Pancreas (tissue), 10 donors: Measurements from ENCODE around the gene C11orf97. TPM values are rescaled to one million over a fixed set of nuclear protein-coding genes. Genes with fewer than 3 reads are reported as not detected.
"Not testable (repeated sequence)": the region's sequence is repeated elsewhere in the genome, so short reads cannot be mapped to it uniquely, and the experiment has no call there.

Source experiments
- ATAC-seq, 4 donors: fragments of 200-7000 bp; cut with Tn5 transposase; one replicate each; pipeline versions ENCODE4 v1.8.0 to v1.9.1; 2020; ENCODE audit warnings: mild to moderate bottlenecking in 4 of 4, moderate library complexity in 4 of 4
- DNase-seq, 6 donors: peaks; one replicate each; pipeline ENCODE4 v3.0.0-alpha.2; 2020
- FAIRE-seq: peaks from 2 replicates; lab custom pipeline; 2012; peaks lifted over from hg19 to GRCh38; lab: Jason Lieb, UNC
- H3K27ac ChIP-seq, 4 donors: fragments of 200-600 bp; sonication (generic); 1 replicate in 3 of 4; 2 replicates in 1 of 4; pipeline versions ENCODE4 v1.5.0 to v1.8.0; 2020
- H3K27me3 ChIP-seq, 4 donors: fragments of 200-600 bp; one replicate each; pipeline ENCODE4 v1.8.0; 2021
- H3K36me3 ChIP-seq, 3 donors: fragments of 200-600 bp; sonication (generic) in 1 of 3; one replicate each; pipeline versions ENCODE4 v1.5.0 to v1.8.0; 2020 to 2021
- H3K4me1 ChIP-seq, 3 donors: fragments of 200-600 bp; one replicate each; pipeline ENCODE4 v1.8.0; 2021
- H3K4me3 ChIP-seq, 4 donors: fragments of 200-600 bp; sonication (generic) in 2 of 4; one replicate each; pipeline versions ENCODE4 v1.5.0 to v1.8.0; 2020 to 2021
- H3K9me3 ChIP-seq, 4 donors: fragments of 200-600 bp; one replicate each; pipeline ENCODE4 v1.8.0; 2021
- CTCF ChIP-seq, 4 donors: fragments of 200-600 bp; sonication (generic) in 3 of 4; IDR thresholded peaks; one replicate each; pipeline versions ENCODE4 v1.5.0 to v1.8.0; 2021; ENCODE audit warnings: antibody characterized with exemption in 4 of 4
- WGBS, 2 donors: extraction: QIAGEN DNeasy Blood & Tissue Kit; methylation state at CpG; one replicate each; pipeline ENCODE4 v1.1.7; 2013; 5-methylcytosine and 5-hydroxymethylcytosine counted together
- intact Hi-C, 3 donors: fragments of 100-400 bp; cut with DNase I; formaldehyde crosslinking; loops; one replicate each; pipeline versions ENCODE4 v1.11.1 to v1.14.2; 2022
- polyA plus RNA-seq, 2 donors: library from polyadenylated mRNA; stranded (reverse); fragments of 200-250 nt; gene quantifications; one replicate each; pipeline ENCODE4 v1.2.3, GENCODE V29; 2013
- total RNA-seq, 6 donors: library from RNA; stranded (reverse); fragmentation: NEBNext Ultra II Directional in 4 of 6; extraction: Animal tissue kit (Norgen Biotek cat#: 25700) in 4 of 6; gene quantifications; one replicate each; pipeline versions ENCODE4 v1.2.1 to v1.2.4, GENCODE V29; 2021 to 2023
- donor health status: healthy with polysubstance abuse.
- donor health status: DM: no; HTN: no; CAD: no; lungs with moderate emphysema.
- donor health status: DM: no; HTN: no; CAD: no.
- donor health status: control.
- donor health status: control.
- donor health status: Bipolar disorder and iron deficiency.
- donor health status: DM: yes; HTN: yes; CAD: no.
- donor health status: DM: no; HTN: no; CAD: no.
- donor health status: DM: no; HTN: no; CAD: no.
- donor health status: DM: yes; HTN: yes; CAD: no.

Gene C11orf97
- total and polyA plus RNA-seq, 8 donors, result not detected

DNA sequence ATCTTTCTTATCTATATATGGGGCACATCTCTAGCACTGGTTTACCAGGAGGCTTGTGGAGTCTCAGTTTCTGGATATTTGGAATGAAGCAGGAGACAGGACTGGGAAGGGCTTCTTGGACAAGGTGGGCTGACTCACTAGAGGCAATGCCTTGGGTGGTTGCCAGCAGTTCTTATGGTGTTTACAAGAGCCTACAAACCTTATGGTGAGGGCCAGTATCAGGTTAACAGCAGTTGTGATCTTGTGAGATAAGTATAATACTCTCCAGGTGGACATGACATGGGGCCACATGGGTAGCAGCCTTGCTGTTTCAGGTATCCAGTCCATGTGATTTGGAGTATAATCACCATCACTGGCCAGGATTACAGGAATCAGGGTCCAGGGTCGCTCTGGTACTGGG, 41.7 kb downstream of the C11orf97 start:
- WGBS, 2 donors, result 32 to 97% methylated on average over 1 of the region's 1 CpG
- no peaks in the 10 kb centered on the region for H3K9me3 ChIP-seq
- ATAC-seq (no peak), FAIRE-seq (no peak), DNase-seq (peak in 1 of 6 donors; percentile 26)
- H3K4me3 ChIP-seq, result no peak overlapping the region
- intact Hi-C loops, result no loop called here
- no peaks in the 10 kb centered on the region for H3K36me3 ChIP-seq
- no peaks in the 10 kb centered on the region for H3K27me3 ChIP-seq
- TF ChIP-seq CTCF (IDR thresholded peaks at IDR 0.05), result no peak
- no peak overlapping the region for H3K27ac ChIP-seq
- peaks cover under 1 to 20% (median 4%) of the 10 kb centered on the region in 3 donors for H3K4me1 ChIP-seq

GRCh38 chr11:94555752-94556329, 43.6 kb downstream of the C11orf97 start:
- ATAC-seq, intact Hi-C loops, H3K27me3 ChIP-seq, H3K4me3 ChIP-seq, H3K9me3 ChIP-seq, H3K36me3 ChIP-seq, FAIRE-seq, H3K4me1 ChIP-seq, DNase-seq, H3K27ac ChIP-seq: not testable (repeated sequence)
- WGBS, 2 donors, result 82 to 83% methylated on average over 8 of the region's 8 CpGs

GRCh38 chr11:94557421-94557820, 45.2 kb downstream of the C11orf97 start:
- H3K9me3 ChIP-seq, result no peaks in the 10 kb centered on the region
- H3K27me3 ChIP-seq, result no peaks in the 10 kb centered on the region
- intact Hi-C loops, result no loop called here
- H3K4me1 ChIP-seq, result peaks cover 0 to 7% (median 4%) of the 10 kb centered on the region in 3 donors
- ATAC-seq, result no peak
- DNase-seq, result no peak
- FAIRE-seq, result peak; percentile 47
- no peak for TF ChIP-seq CTCF (IDR thresholded peaks at IDR 0.05)
- H3K4me3 ChIP-seq, result no peak overlapping the region
- H3K27ac ChIP-seq, result no peak overlapping the region
- no peaks in the 10 kb centered on the region for H3K36me3 ChIP-seq

GRCh38 chr11:94557992-94558391, 45.7 kb downstream of the C11orf97 start:
- Histone ChIP-seq H3K4me3 (no peak overlapping the region), H3K27me3 (no peaks in the 10 kb centered on the region), H3K9me3 (no peaks in the 10 kb centered on the region), H3K27ac (no peak overlapping the region), H3K36me3 (no peaks in the 10 kb centered on the region), H3K4me1 (peaks cover 0 to 7% (median 4%) of the 10 kb centered on the region in 3 donors)
- WGBS, 2 donors, result 18 to 25% methylated on average over 1 of the region's 1 CpG
- intact Hi-C loops, result no loop called here
- no peak for TF ChIP-seq CTCF (IDR thresholded peaks at IDR 0.05)
- no peak for DNase-seq
- ATAC-seq, result no peak
- FAIRE-seq, result no peak

DNA sequence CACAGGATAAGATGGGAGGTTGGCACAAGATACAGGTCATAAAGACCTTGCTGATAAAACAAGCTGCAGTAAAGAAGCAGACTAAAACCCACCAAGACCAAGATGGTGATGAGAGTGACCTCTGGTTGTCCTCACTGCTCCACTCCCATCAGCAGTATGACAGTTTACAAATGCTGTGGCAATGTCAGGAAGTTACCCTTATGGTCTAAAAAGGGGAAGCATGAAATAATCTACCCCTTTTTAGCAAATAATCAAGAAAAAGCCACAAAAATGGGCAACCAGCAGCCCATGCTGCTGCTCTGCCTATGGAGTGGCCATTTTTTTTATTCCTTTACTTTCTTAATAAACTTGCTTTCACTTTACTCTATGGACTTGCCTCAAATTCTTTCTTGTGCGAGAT, 46.2 kb downstream of the C11orf97 start:
- Histone ChIP-seq H3K27ac (no peak overlapping the region), H3K36me3 (no peaks in the 10 kb centered on the region), H3K4me1 (peaks cover 0 to 7% (median 4%) of the 10 kb centered on the region in 3 donors), H3K9me3 (no peaks in the 10 kb centered on the region), H3K27me3 (no peaks in the 10 kb centered on the region), H3K4me3 (no peak overlapping the region)
- 95 to 96% methylated on average over 1 of the region's 1 CpG for WGBS, 2 donors
- no peak for FAIRE-seq
- peak in 1 of 4 donors; percentile 27 for ATAC-seq
- intact Hi-C loops, result no loop called here
- DNase-seq, result no peak
- no peak for TF ChIP-seq CTCF (IDR thresholded peaks at IDR 0.05)
